ENCODE results near the gene DYSF.

Gene DYSF

GRCh38 chr2:71610671-71611070 is 157.3 kb downstream of the DYSF start:
- Histone ChIP-seq H3K4me2 (ENCODE audit: low read depth, low read length, poor library complexity, severe bottlenecking) (no peak overlapping the region), H4K20me1 (ENCODE audit: insufficient read depth, low read length, poor library complexity, severe bottlenecking) (no peaks in the 10 kb centered on the region), H3K9ac (ENCODE audit: low read depth, low read length, poor library complexity, severe bottlenecking) (no peak overlapping the region), H2AFZ (ENCODE audit: low read length) (no peak overlapping the region), H3F3A (ENCODE audit: low read depth) (0 out of 2 replicates have a peak, but pooled peaks cover 3% of the 10 kb centered on the region), H3K4me1 (ENCODE audit: insufficient read depth, low read length, poor library complexity, severe bottlenecking) (peaks cover 35% of the 10 kb centered on the region), H3K79me2 (ENCODE audit: insufficient read depth, low read length) (no peaks in the 10 kb centered on the region), H3K9me3 (ENCODE audit: insufficient read depth, low read depth, low read length) (no peaks in the 10 kb centered on the region), H3K36me3 (ENCODE audit: insufficient read depth, low read length) (no peaks in the 10 kb centered on the region), H3K27me3 (ENCODE audit: insufficient read depth, low read length, poor library complexity, severe bottlenecking) (no peaks in the 10 kb centered on the region), H3K9me2 (replicated peaks; ENCODE audit: low read depth, low read length) (no peaks in the 10 kb centered on the region), H3K4me3 (ENCODE audit: low read length, poor library complexity, severe bottlenecking) (no peak overlapping the region)
- TF ChIP-seq, protein P1, sequence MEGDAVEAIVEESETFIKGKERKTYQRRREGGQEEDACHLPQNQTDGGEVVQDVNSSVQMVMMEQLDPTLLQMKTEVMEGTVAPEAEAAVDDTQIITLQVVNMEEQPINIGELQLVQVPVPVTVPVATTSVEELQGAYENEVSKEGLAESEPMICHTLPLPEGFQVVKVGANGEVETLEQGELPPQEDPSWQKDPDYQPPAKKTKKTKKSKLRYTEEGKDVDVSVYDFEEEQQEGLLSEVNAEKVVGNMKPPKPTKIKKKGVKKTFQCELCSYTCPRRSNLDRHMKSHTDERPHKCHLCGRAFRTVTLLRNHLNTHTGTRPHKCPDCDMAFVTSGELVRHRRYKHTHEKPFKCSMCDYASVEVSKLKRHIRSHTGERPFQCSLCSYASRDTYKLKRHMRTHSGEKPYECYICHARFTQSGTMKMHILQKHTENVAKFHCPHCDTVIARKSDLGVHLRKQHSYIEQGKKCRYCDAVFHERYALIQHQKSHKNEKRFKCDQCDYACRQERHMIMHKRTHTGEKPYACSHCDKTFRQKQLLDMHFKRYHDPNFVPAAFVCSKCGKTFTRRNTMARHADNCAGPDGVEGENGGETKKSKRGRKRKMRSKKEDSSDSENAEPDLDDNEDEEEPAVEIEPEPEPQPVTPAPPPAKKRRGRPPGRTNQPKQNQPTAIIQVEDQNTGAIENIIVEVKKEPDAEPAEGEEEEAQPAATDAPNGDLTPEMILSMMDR (conservative IDR thresholded peaks at IDR 0.05; ENCODE audit: low read length), result no peak
- no peak for TF ChIP-seq EZH2phosphoT487 (IDR thresholded peaks at IDR 0.05; ENCODE audit: borderline replicate concordance)

DNA sequence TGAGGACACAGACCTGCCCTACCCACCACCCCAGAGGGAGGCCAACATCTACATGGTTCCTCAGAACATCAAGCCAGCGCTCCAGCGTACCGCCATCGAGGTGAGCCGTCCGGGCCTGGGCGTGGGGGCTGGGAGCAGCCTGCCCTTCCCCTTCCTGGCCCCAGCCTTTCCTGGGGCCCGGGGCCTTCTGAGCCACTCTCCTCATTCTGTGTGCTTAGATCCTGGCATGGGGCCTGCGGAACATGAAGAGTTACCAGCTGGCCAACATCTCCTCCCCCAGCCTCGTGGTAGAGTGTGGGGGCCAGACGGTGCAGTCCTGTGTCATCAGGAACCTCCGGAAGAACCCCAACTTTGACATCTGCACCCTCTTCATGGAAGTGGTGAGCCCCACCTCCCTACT is 157.9 kb downstream of the DYSF start:
- no peak for TF ChIP-seq EZH2phosphoT487 (IDR thresholded peaks at IDR 0.05; ENCODE audit: borderline replicate concordance)
- TF ChIP-seq, protein P1 (conservative IDR thresholded peaks at IDR 0.05; ENCODE audit: low read length), result no peak
- H3K36me3 ChIP-seq (ENCODE audit: insufficient read depth, low read length), result no peaks in the 10 kb centered on the region
- no peak overlapping the region for H3K4me2 ChIP-seq (ENCODE audit: low read depth, low read length, poor library complexity, severe bottlenecking)
- H3K27me3 ChIP-seq (ENCODE audit: insufficient read depth, low read length, poor library complexity, severe bottlenecking), result no peaks in the 10 kb centered on the region
- H3F3A ChIP-seq (ENCODE audit: low read depth), result 0 out of 2 replicates have a peak, but pooled peaks cover 3% of the 10 kb centered on the region
- H3K79me2 ChIP-seq (ENCODE audit: insufficient read depth, low read length), result no peaks in the 10 kb centered on the region
- no peak overlapping the region for H2AFZ ChIP-seq (ENCODE audit: low read length)
- no peaks in the 10 kb centered on the region for H3K9me2 ChIP-seq (replicated peaks; ENCODE audit: low read depth, low read length)
- peaks cover 29% of the 10 kb centered on the region for H3K4me1 ChIP-seq (ENCODE audit: insufficient read depth, low read length, poor library complexity, severe bottlenecking)
- no peak overlapping the region for H3K4me3 ChIP-seq (ENCODE audit: low read length, poor library complexity, severe bottlenecking)
- no peaks in the 10 kb centered on the region for H3K9me3 ChIP-seq (ENCODE audit: insufficient read depth, low read depth, low read length)
- no peak overlapping the region for H3K9ac ChIP-seq (ENCODE audit: low read depth, low read length, poor library complexity, severe bottlenecking)
- H4K20me1 ChIP-seq (ENCODE audit: insufficient read depth, low read length, poor library complexity, severe bottlenecking), result no peaks in the 10 kb centered on the region

GRCh38 chr2:71611781-71612527 is 158.6 kb downstream of the DYSF start:
- H3K9me3 ChIP-seq (ENCODE audit: insufficient read depth, low read depth, low read length), result no peaks in the 10 kb centered on the region
- H3K9ac ChIP-seq (ENCODE audit: low read depth, low read length, poor library complexity, severe bottlenecking), result no peak overlapping the region
- H3K27me3 ChIP-seq (ENCODE audit: insufficient read depth, low read length, poor library complexity, severe bottlenecking), result no peaks in the 10 kb centered on the region
- no peak overlapping the region for H2AFZ ChIP-seq (ENCODE audit: low read length)
- no peak overlapping the region for H3K4me2 ChIP-seq (ENCODE audit: low read depth, low read length, poor library complexity, severe bottlenecking)
- no peaks in the 10 kb centered on the region for H3K79me2 ChIP-seq (ENCODE audit: insufficient read depth, low read length)
- peaks cover 22% of the 10 kb centered on the region for H3K4me1 ChIP-seq (ENCODE audit: insufficient read depth, low read length, poor library complexity, severe bottlenecking)
- H3F3A ChIP-seq (ENCODE audit: low read depth), result 0 out of 2 replicates have a peak, but pooled peaks cover 3% of the 10 kb centered on the region
- no peaks in the 10 kb centered on the region for H4K20me1 ChIP-seq (ENCODE audit: insufficient read depth, low read length, poor library complexity, severe bottlenecking)
- no peak for TF ChIP-seq EZH2phosphoT487 (IDR thresholded peaks at IDR 0.05; ENCODE audit: borderline replicate concordance)
- TF ChIP-seq, protein P1 (conservative IDR thresholded peaks at IDR 0.05; ENCODE audit: low read length), result no peak
- no peaks in the 10 kb centered on the region for H3K36me3 ChIP-seq (ENCODE audit: insufficient read depth, low read length)
- H3K4me3 ChIP-seq (ENCODE audit: low read length, poor library complexity, severe bottlenecking), result no peak overlapping the region
- H3K9me2 ChIP-seq (replicated peaks; ENCODE audit: low read depth, low read length), result no peaks in the 10 kb centered on the region
